ENCODE measurements around the gene TMEM97.

- TF ChIP-seq CTCF (conservative IDR thresholded peaks at IDR 0.05) (no peak), ZFX (IDR thresholded peaks at IDR 0.05) (no peak)
These were observed 45.0 kb downstream of the TMEM97 start for GRCh38 chr17:28363776-28364650.
